ENCODE data around the gene SLC7A14. TPM values are rescaled to one million over a fixed set of nuclear protein-coding genes. Genes with fewer than 3 reads are reported as not detected.
A peak's percentile ranks its signal among the peaks of the same experiment; 100 is the strongest.

The SLC7A14 gene
- total and polyA plus RNA-seq, 8 donors: 0.09 to 1.9 (median 0.20) TPM

- no peak for FAIRE-seq
Measured at GRCh38 chr3:170493712-170494182, 92.1 kb downstream of the SLC7A14 start.

GRCh38 chr3:170491901-170492300 lies 94.0 kb downstream of the SLC7A14 start:
- Histone ChIP-seq H3K27me3 (no peaks in the 10 kb centered on the region), H3K36me3 (no peaks in the 10 kb centered on the region), H3K4me1 (no peaks in the 10 kb centered on the region), H3K4me3 (no peak overlapping the region), H3K27ac (no peak overlapping the region), H3K9me3 (no peaks in the 10 kb centered on the region)
- ATAC-seq (no peak), FAIRE-seq (no peak), DNase-seq (no peak)
- TF ChIP-seq, protein P1, sequence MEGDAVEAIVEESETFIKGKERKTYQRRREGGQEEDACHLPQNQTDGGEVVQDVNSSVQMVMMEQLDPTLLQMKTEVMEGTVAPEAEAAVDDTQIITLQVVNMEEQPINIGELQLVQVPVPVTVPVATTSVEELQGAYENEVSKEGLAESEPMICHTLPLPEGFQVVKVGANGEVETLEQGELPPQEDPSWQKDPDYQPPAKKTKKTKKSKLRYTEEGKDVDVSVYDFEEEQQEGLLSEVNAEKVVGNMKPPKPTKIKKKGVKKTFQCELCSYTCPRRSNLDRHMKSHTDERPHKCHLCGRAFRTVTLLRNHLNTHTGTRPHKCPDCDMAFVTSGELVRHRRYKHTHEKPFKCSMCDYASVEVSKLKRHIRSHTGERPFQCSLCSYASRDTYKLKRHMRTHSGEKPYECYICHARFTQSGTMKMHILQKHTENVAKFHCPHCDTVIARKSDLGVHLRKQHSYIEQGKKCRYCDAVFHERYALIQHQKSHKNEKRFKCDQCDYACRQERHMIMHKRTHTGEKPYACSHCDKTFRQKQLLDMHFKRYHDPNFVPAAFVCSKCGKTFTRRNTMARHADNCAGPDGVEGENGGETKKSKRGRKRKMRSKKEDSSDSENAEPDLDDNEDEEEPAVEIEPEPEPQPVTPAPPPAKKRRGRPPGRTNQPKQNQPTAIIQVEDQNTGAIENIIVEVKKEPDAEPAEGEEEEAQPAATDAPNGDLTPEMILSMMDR (IDR thresholded peaks at IDR 0.05): no peak
- WGBS, 2 donors: 84 to 97% methylated on average over 3 of the region's 3 CpGs
- intact Hi-C loops (cut with DNase I): no loop called here

More at GRCh38 chr3:170493712-170494182, 92.1 kb downstream of the SLC7A14 start:
- intact Hi-C loops (cut with DNase I): no loop called here
- Histone ChIP-seq H3K9me3 (no peaks in the 10 kb centered on the region), H3K4me3 (no peak overlapping the region), H3K27me3 (no peaks in the 10 kb centered on the region), H3K36me3 (no peaks in the 10 kb centered on the region), H3K4me1 (no peaks in the 10 kb centered on the region), H3K27ac (no peak overlapping the region)
- peak in 3 of 4 donors; percentile 51 to 74 (median 51) for ATAC-seq
- WGBS, 2 donors: 61 to 70% methylated on average over 2 of the region's 2 CpGs
- no peak for DNase-seq
- TF ChIP-seq, protein P1 (IDR thresholded peaks at IDR 0.05): no peak

DNA sequence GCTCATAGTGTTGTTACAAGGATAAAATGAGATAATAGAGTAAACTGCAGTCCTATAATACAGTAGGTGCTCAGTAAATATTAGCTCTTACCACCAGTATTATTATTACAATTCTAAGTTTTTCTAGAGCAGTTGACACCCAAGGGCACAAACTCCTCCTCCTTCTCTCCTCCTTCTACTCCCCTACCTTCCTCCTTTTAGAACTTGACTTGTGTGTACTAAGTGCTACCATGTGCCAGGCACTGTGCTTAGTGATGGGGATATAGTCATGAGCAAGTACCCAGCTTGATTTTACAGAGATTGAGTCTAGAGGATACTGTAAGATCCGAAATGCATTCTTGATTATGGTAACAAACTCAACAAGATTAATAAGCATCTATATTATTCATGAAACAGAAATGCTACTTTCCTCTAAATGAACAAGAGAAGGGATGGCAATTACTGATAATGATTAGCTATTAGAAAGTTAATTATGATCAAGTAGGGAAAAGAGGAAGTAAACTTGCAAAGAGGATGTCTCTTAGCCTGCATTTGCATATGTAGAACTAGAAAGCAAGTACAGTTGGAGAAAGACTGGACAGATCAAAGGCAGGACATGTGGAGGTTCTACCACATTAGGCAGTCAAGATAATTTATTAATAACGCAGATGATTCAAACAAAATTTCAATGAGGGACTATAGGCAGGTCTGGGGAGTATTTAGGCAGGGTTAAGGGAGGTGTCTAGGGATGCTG lies 94.9 kb downstream of the SLC7A14 start:
- TF ChIP-seq, protein P1 (IDR thresholded peaks at IDR 0.05): no peak
- no peak overlapping the region for H3K27ac ChIP-seq
- no peak overlapping the region for H3K4me3 ChIP-seq
- ATAC-seq (no peak), FAIRE-seq (no peak), DNase-seq (no peak)
- WGBS, 2 donors: 83 to 88% methylated on average over 2 of the region's 2 CpGs
- no peaks in the 10 kb centered on the region for H3K27me3 ChIP-seq
- no peaks in the 10 kb centered on the region for H3K9me3 ChIP-seq
- intact Hi-C loops (cut with DNase I): no loop called here
- H3K4me1 ChIP-seq: no peaks in the 10 kb centered on the region
- H3K36me3 ChIP-seq: no peaks in the 10 kb centered on the region

- TF ChIP-seq, protein P1 (IDR thresholded peaks at IDR 0.05): no peak
- no peak for FAIRE-seq
- no peak for DNase-seq
- Histone ChIP-seq H3K4me1 (no peaks in the 10 kb centered on the region), H3K27me3 (no peaks in the 10 kb centered on the region), H3K27ac (no peak overlapping the region), H3K4me3 (no peak overlapping the region), H3K9me3 (no peaks in the 10 kb centered on the region), H3K36me3 (no peaks in the 10 kb centered on the region)
- ATAC-seq: peak in 1 of 4 donors; percentile 22
- WGBS, 2 donors: 41 to 45% methylated on average over 4 of the region's 4 CpGs
- intact Hi-C loops (cut with DNase I): no loop called here
Measured at GRCh38 chr3:170488802-170489201, 97.1 kb downstream of the SLC7A14 start.

DNA sequence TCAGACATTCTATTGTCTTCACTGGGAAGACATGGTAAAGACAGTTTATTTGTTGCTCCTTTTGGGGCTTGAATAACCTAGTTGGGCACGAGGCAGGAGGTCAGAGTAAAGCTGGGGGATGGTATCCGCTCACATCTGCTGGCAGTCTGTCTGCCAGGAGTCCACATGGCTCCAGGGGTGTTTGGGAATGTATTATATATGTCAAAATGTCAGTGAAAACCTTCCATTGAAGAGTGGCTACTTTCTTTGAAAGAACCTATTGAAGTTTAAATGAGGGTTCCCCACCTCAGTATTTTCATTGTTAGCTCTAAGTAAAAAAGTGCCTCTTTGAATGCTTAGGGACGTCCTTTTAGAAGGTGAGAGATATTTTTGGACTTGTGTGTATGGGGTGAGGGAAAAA lies 98.8 kb downstream of the SLC7A14 start:
- H3K27ac ChIP-seq: no peak overlapping the region
- FAIRE-seq (no peak), DNase-seq (no peak), ATAC-seq (no peak)
- intact Hi-C loops (cut with DNase I): no loop called here
- no peaks in the 10 kb centered on the region for H3K9me3 ChIP-seq
- H3K4me3 ChIP-seq: no peak overlapping the region
- H3K36me3 ChIP-seq: no peaks in the 10 kb centered on the region
- WGBS, 2 donors: 54 to 63% methylated on average over 3 of the region's 3 CpGs
- H3K27me3 ChIP-seq: no peaks in the 10 kb centered on the region
- no peaks in the 10 kb centered on the region for H3K4me1 ChIP-seq
- TF ChIP-seq, protein P1 (IDR thresholded peaks at IDR 0.05): no peak

Data from pancreas (tissue), 10 donors.